ENCODE data around the gene CAMK1.

Gene CAMK1

DNA sequence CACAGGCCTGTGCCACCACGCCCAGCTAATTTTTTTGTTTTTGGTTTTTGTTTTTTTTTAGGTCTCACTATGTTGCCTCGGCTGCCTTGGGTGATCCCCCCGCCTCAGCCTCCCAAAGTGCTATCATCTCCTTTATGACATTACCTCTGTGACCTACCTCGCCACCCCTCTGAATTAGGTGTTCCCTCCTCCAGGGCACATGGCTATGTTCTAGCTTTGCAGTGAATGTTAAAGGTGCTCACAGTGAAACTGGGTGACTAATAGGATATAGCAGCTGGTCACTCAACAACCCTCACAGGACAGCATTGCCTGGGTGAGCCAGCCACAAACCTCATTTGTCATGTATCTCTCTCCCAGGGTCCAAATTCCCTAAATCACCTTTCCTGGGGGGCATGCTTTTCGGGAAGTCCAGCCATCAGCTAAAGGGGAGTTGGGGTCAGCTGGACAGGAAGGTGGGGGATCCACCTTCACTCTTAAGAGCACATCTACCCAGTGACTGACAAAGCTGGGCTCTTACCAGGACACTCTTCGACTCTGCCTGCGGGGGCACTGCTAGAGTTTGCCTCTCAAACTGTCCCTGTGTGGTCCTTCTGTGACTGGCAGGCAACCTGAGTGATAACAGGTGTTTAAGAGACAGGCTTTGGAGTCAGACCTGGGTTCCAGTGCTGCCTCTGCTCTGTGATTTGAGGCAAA, 38.7 kb upstream of the CAMK1 start:
- no peaks in the 10 kb centered on the region for H3K9me3 ChIP-seq (ENCODE audit: control insufficient read depth, low read length)
- peaks cover 40% of the 10 kb centered on the region for H3K36me3 ChIP-seq (ENCODE audit: control insufficient read depth, insufficient read depth, low read length)
- H3K27me3 ChIP-seq (replicated peaks; ENCODE audit: control insufficient read depth, insufficient read depth, low read length, poor library complexity, severe bottlenecking), result no peaks in the 10 kb centered on the region
- H3K27ac ChIP-seq (ENCODE audit: insufficient read depth, low read length, poor library complexity, severe bottlenecking), result peak overlapping the region; percentile 76
- H3K4me1 ChIP-seq (ENCODE audit: control insufficient read depth, insufficient read depth, low read length, poor library complexity, severe bottlenecking), result peaks cover 30% of the 10 kb centered on the region
- peak overlapping the region; percentile 82 for H3K4me3 ChIP-seq (ENCODE audit: insufficient read depth, low read depth, low read length, poor library complexity, severe bottlenecking)
- DNase-seq, result peak in 1 of 3 donors; percentile 21

DNA sequence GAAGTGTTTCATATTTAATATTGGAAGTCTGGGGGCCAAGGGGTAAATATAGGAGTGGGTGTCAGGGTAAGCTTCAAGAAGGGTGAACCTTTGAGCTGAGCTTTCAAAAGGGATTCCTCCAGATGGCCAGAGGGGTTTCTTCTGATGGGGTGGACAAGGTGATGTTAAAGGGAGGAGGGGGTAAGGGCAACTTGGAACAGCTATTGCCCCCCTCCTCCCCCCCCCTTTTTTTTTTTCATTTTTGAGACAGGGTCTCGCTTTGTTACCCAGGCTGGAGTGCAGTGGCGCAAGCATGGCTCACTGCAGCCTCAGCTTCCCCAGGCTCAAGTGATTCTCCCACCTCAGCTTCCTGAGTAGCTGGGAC, 38.2 kb upstream of the CAMK1 start:
- Histone ChIP-seq H3K4me3 (ENCODE audit: insufficient read depth, low read depth, low read length, poor library complexity, severe bottlenecking) (no peak overlapping the region), H3K36me3 (ENCODE audit: control insufficient read depth, insufficient read depth, low read length) (peaks cover 45% of the 10 kb centered on the region), H3K9me3 (ENCODE audit: control insufficient read depth, low read length) (no peaks in the 10 kb centered on the region), H3K4me1 (ENCODE audit: control insufficient read depth, insufficient read depth, low read length, poor library complexity, severe bottlenecking) (peaks cover 30% of the 10 kb centered on the region), H3K27ac (ENCODE audit: insufficient read depth, low read length, poor library complexity, severe bottlenecking) (peak overlapping the region; percentile 76), H3K27me3 (replicated peaks; ENCODE audit: control insufficient read depth, insufficient read depth, low read length, poor library complexity, severe bottlenecking) (no peaks in the 10 kb centered on the region)
- no peak for DNase-seq

DNA sequence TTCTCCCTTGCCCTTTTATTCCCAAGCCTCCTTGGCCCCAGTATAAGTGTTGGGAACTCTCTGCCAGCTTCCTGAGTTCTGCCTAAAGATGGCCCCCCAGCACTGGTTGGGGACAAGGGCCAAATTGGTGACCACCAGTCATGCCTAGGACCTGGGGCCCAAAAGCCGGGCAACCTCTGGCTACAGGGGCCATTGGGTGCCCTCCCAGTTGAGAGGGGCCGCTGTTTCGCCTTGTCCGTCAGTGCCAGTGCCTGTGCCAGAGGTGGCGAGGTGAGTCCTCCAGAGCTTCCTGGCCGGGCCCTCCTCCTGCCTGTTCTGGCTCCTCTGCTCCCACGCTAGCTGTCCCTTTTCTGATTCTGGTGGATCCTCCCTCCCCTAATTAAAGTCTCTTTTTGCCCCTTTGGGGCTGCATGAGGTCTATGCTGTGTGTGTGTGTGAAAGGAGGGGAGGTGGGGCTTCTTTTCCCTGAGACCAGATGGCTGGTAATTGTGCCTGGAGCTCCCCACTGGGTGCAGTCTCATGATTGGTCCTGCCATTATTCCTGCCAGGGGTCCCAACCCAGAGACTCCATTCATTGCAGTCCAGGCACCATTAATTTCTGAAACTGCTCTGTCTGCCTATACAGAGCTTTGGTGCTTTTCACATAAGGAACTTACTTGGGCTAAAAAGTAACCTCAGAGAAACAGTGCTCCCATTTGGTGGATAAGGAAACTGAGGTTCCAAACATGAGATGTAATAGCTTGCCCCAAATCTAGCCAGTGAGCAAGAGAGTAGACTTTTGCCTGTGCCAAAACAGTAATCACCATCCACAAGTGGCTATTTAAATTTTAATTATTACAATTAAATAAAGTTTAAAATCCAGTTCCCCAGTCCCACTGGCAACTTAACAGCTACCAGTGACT, 37.2 kb upstream of the CAMK1 start:
- Histone ChIP-seq H3K27ac (ENCODE audit: insufficient read depth, low read length, poor library complexity, severe bottlenecking) (peak overlapping the region; percentile 15), H3K4me1 (ENCODE audit: control insufficient read depth, insufficient read depth, low read length, poor library complexity, severe bottlenecking) (peaks cover 30% of the 10 kb centered on the region)

DNA sequence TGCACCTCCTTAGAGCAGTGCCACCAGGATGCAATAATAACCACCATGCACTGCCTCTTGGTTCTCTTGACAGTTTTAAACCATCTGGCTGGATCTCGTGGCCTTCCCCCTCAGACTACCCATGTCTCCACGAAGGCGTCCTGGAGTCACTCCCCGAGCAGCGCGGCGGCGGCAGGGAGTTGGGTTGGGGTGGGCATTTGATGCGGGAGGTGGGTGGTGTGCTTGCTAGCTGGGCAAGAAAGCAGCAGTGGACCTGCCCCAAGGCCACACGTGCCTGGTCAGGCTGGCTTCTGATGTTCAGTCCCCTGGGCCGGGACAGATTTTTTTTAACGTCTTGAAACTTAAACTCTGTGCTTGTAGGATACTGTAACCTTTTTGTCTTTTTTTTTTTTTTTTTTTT, 36.4 kb upstream of the CAMK1 start:
- Histone ChIP-seq H3K27me3 (replicated peaks; ENCODE audit: control insufficient read depth, insufficient read depth, low read length, poor library complexity, severe bottlenecking) (no peaks in the 10 kb centered on the region), H3K4me3 (ENCODE audit: insufficient read depth, low read depth, low read length, poor library complexity, severe bottlenecking) (no peak overlapping the region), H3K27ac (ENCODE audit: insufficient read depth, low read length, poor library complexity, severe bottlenecking) (no peak overlapping the region), H3K9me3 (ENCODE audit: control insufficient read depth, low read length) (no peaks in the 10 kb centered on the region), H3K4me1 (ENCODE audit: control insufficient read depth, insufficient read depth, low read length, poor library complexity, severe bottlenecking) (peaks cover 30% of the 10 kb centered on the region), H3K36me3 (ENCODE audit: control insufficient read depth, insufficient read depth, low read length) (peaks cover 54% of the 10 kb centered on the region)
- DNase-seq, result no peak

More for the DNA sequence above, 37.2 kb upstream of the CAMK1 start:
- no peaks in the 10 kb centered on the region for H3K27me3 ChIP-seq (replicated peaks; ENCODE audit: control insufficient read depth, insufficient read depth, low read length, poor library complexity, severe bottlenecking)
- H3K4me3 ChIP-seq (ENCODE audit: insufficient read depth, low read depth, low read length, poor library complexity, severe bottlenecking), result no peak overlapping the region
- DNase-seq, result no peak
- no peaks in the 10 kb centered on the region for H3K9me3 ChIP-seq (ENCODE audit: control insufficient read depth, low read length)
- peaks cover 47% of the 10 kb centered on the region for H3K36me3 ChIP-seq (ENCODE audit: control insufficient read depth, insufficient read depth, low read length)

DNA sequence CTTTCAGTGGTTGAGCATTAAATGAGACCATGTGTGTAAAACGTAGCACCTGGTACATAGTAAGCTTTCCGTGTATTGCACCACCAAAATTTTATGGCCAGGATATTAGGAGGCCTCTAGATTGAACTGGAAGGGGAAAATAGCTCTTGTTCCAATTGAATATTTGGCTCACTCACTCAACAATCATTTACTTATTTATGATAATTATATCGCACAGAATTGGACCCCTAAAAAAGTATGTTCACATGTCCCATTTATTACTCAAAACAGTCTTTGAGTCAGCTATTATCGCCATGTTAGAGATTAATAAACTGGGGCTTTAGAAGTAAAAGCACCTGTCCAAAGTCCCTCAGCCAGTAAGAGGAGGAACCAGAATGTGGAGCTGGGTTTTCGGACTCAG, 35.2 kb upstream of the CAMK1 start:
- H3K9me3 ChIP-seq (ENCODE audit: control insufficient read depth, low read length), result no peaks in the 10 kb centered on the region
- no peak overlapping the region for H3K27ac ChIP-seq (ENCODE audit: insufficient read depth, low read length, poor library complexity, severe bottlenecking)
- peaks cover 25% of the 10 kb centered on the region for H3K4me1 ChIP-seq (ENCODE audit: control insufficient read depth, insufficient read depth, low read length, poor library complexity, severe bottlenecking)
- no peak overlapping the region for H3K4me3 ChIP-seq (ENCODE audit: insufficient read depth, low read depth, low read length, poor library complexity, severe bottlenecking)
- no peak for DNase-seq
- H3K27me3 ChIP-seq (replicated peaks; ENCODE audit: control insufficient read depth, insufficient read depth, low read length, poor library complexity, severe bottlenecking), result no peaks in the 10 kb centered on the region
- peaks cover 63% of the 10 kb centered on the region for H3K36me3 ChIP-seq (ENCODE audit: control insufficient read depth, insufficient read depth, low read length)

DNA sequence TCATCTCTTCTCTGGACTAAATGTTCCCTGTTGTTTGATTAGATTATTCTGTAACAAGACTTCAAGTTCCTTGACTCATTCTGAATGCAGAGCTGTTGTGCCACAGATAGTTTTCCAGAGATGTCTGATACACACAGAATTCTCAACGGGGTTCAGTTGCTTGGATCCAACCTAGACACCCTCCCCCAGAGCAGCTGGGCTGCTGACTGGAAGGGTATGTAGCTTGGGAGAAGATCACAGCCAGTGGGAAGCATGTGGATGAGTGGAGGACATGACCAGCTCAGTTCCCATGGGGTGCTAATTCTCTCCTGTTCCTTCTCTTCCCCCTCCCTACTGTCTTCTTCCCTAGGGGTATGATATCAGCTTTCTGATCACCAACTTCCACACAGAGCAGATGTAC, 33.7 kb upstream of the CAMK1 start:
- H3K36me3 ChIP-seq (ENCODE audit: control insufficient read depth, insufficient read depth, low read length), result peaks cover 76% of the 10 kb centered on the region

DNA sequence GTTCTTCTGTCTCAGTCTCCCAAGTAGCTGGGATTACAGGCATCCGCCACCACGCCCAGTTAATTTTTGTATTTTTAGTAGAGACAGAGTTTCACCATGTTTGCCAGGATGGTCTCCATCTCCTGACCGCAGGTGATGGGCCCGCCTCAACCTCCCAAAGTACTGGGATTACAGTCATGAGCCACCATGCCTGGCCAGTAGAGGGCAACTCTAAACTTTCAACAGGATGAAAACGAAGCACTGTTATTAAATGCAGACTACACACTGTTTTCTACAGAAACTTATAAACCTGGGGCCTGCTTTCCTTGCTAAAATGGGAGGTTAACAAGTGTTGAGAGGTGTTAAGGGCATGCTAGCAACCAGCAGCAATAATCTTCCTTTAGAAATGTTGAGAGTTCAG, 30.8 kb upstream of the CAMK1 start:
- Histone ChIP-seq H3K36me3 (ENCODE audit: control insufficient read depth, insufficient read depth, low read length) (peaks cover 77% of the 10 kb centered on the region), H3K9me3 (ENCODE audit: control insufficient read depth, low read length) (no peaks in the 10 kb centered on the region), H3K4me1 (ENCODE audit: control insufficient read depth, insufficient read depth, low read length, poor library complexity, severe bottlenecking) (peaks cover 4% of the 10 kb centered on the region), H3K4me3 (ENCODE audit: insufficient read depth, low read depth, low read length, poor library complexity, severe bottlenecking) (no peak overlapping the region), H3K27ac (ENCODE audit: insufficient read depth, low read length, poor library complexity, severe bottlenecking) (no peak overlapping the region), H3K27me3 (replicated peaks; ENCODE audit: control insufficient read depth, insufficient read depth, low read length, poor library complexity, severe bottlenecking) (no peaks in the 10 kb centered on the region)
- DNase-seq, result no peak

More for the DNA sequence above, 33.7 kb upstream of the CAMK1 start:
- Histone ChIP-seq H3K4me1 (ENCODE audit: control insufficient read depth, insufficient read depth, low read length, poor library complexity, severe bottlenecking) (peaks cover 12% of the 10 kb centered on the region), H3K4me3 (ENCODE audit: insufficient read depth, low read depth, low read length, poor library complexity, severe bottlenecking) (no peak overlapping the region), H3K27ac (ENCODE audit: insufficient read depth, low read length, poor library complexity, severe bottlenecking) (no peak overlapping the region), H3K27me3 (replicated peaks; ENCODE audit: control insufficient read depth, insufficient read depth, low read length, poor library complexity, severe bottlenecking) (no peaks in the 10 kb centered on the region), H3K9me3 (ENCODE audit: control insufficient read depth, low read length) (no peaks in the 10 kb centered on the region)
- DNase-seq, result no peak

DNA sequence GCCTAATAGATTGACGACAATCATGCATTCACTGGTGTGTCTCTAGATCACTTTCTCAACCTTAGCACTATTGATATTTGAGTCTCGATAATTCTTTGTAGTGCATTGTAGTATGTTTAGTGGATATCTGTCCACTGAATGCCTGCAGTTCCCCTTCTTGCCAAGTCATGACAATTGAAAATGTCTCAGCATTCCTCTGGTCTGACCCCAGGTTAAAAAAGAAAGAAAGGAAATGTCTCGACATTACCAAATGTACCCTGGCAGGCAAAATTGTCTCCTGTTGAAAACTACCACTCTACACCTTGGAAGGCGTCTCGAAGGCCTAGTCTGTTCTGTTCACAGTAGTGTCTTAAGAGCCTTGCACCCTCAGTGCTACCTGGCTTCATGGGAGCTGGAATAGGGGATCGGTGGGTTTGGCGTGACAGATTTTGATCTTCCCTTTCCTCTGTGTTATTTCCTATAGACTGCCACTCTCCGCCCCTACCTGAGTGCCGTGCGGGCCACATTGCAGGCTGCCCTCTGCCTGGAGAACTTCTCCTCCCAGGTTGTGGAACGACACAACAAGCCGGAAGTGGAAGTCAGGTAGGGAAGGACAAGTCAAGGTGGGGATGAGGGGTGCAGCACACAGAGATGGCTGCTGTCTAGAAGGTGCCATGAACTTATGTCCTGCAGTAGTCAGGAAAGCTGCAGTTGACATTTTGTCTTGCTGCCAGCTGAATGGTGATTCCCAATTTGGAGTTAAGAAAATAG, 27.6 kb upstream of the CAMK1 start:
- Histone ChIP-seq H3K27ac (ENCODE audit: insufficient read depth, low read length, poor library complexity, severe bottlenecking) (no peak overlapping the region), H3K4me1 (ENCODE audit: control insufficient read depth, insufficient read depth, low read length, poor library complexity, severe bottlenecking) (peaks cover 16% of the 10 kb centered on the region), H3K9me3 (ENCODE audit: control insufficient read depth, low read length) (no peaks in the 10 kb centered on the region), H3K27me3 (replicated peaks; ENCODE audit: control insufficient read depth, insufficient read depth, low read length, poor library complexity, severe bottlenecking) (no peaks in the 10 kb centered on the region), H3K4me3 (ENCODE audit: insufficient read depth, low read depth, low read length, poor library complexity, severe bottlenecking) (no peak overlapping the region), H3K36me3 (ENCODE audit: control insufficient read depth, insufficient read depth, low read length) (peaks cover 51% of the 10 kb centered on the region)
- DNase-seq, result no peak

DNA sequence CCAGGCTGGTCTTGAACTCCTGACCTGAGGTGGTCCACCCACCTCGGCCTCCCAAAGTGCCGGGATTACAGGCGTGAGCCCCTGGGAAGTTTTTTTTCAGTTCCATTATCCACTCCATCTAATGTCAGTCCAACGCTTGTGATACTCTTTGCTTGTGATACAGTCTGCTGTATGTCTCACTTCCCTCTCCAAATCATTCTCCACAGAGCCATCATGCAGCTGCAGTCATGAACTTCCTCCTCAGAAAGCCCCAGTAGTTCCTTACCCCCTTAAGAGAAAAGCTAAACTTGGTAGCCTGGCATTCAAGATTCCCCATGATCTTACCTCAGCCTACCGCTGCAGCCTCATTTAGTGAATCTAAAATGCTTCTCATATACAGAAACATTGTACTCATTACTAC, 25.5 kb upstream of the CAMK1 start:
- Histone ChIP-seq H3K27ac (ENCODE audit: insufficient read depth, low read length, poor library complexity, severe bottlenecking) (no peak overlapping the region), H3K9me3 (ENCODE audit: control insufficient read depth, low read length) (no peaks in the 10 kb centered on the region), H3K27me3 (replicated peaks; ENCODE audit: control insufficient read depth, insufficient read depth, low read length, poor library complexity, severe bottlenecking) (no peaks in the 10 kb centered on the region), H3K36me3 (ENCODE audit: control insufficient read depth, insufficient read depth, low read length) (peaks cover 37% of the 10 kb centered on the region), H3K4me1 (ENCODE audit: control insufficient read depth, insufficient read depth, low read length, poor library complexity, severe bottlenecking) (peaks cover 30% of the 10 kb centered on the region), H3K4me3 (ENCODE audit: insufficient read depth, low read depth, low read length, poor library complexity, severe bottlenecking) (no peak overlapping the region)
- DNase-seq, result no peak

Data from effector memory CD4-positive, alpha-beta T cell (primary cell).